GM12874 (cell line): ENCODE data around the gene ZNF839.

Experiments
- CTCF ChIP-seq: IDR thresholded peaks from 2 replicates; pipeline ENCODE4 v1.5.1; 2011; ENCODE audit warnings: low read depth, mild to moderate bottlenecking, control low read depth, low read length, moderate library complexity; ENCODE audit not compliant: insufficient read depth

ZNF839 gene

DNA sequence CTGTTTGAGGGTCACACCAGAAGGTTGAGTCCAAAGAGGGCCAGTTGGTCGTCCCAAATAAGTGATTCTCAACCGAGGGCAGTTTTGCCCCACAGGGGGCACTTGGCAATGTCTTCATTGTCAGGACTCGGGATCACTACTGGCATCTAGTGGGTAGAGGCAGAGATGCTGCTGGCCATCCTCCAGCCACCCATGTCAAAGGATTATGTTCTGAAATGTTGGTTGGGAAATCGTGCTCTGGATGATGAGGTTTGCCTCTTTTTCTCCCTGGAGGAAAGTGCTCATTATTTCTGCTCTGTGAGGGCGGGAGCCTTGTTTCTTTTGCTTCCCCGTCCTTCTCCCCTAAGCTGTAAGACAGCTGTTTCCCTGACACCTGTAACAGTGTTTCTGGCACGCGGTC, 3.6 kb downstream of the ZNF839 start:
- peak; percentile 66 for TF ChIP-seq CTCF

DNA sequence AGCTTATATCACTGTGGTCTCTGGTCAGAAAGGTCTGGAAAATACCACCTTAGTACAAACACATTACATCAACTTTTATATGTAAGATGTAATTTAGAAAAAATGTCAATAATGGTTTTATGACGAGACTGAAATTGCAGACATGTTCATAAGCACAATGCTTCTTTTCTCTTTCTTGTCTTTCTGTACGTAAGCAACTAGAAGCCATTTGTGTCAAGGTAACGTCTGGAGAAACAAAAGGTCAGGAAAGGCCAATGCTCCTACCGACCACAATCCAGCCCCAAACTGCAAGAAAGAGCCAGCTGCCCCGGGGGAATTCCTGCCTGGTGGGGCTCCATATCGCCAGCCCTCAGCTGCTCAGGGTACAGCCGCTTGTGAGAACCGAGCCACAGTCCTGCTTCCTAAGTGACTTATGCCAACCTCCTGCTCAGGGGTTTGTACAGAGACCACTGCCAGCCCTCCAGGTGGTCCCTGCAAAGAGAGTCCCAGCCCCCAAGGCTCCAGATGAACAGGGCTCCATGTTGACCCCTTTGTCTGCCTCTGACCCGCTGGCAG, 6.3 kb downstream of the ZNF839 start:
- no peak for TF ChIP-seq CTCF

DNA sequence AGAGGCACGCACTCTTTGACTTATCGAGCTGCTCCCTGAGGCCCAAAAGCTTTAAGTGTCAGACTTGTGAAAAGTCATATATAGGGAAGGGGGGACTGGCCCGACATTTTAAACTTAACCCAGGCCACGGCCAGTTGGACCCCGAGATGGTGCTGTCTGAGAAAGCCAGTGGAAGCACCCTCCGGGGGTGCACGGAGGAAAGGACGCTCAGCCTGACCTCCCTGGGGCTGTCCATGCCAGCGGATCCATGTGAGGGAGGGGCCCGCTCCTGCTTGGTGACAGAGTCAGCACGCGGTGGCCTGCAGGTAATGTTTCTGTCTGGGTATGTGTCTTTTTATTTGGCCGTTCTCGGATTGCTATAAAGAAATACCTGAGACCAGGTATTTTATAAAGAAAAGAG, 7.0 kb downstream of the ZNF839 start:
- no peak for TF ChIP-seq CTCF

- no peak for TF ChIP-seq CTCF
These were observed 11.3 kb downstream of the ZNF839 start for GRCh38 chr14:102330806-102331205.

DNA sequence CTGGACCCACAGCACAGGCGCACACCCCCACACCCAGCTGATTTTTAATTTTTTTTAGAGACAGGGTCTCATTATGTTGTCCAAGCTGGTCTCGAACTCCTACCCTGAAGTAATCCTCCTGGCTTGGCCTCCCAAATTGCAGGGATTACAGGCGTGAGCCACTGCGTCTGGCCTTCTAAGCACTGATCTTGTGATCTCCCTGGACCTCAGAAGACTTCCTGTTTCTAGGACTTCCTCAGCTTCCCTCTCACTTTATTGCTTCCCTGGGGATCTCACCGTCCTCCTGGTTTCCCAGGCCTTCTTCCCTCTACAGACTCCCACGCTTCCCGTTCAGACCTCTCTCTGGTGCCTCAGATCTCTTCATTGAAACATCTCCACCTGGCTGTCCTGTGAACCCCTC, 13.8 kb downstream of the ZNF839 start:
- no peak for TF ChIP-seq CTCF

DNA sequence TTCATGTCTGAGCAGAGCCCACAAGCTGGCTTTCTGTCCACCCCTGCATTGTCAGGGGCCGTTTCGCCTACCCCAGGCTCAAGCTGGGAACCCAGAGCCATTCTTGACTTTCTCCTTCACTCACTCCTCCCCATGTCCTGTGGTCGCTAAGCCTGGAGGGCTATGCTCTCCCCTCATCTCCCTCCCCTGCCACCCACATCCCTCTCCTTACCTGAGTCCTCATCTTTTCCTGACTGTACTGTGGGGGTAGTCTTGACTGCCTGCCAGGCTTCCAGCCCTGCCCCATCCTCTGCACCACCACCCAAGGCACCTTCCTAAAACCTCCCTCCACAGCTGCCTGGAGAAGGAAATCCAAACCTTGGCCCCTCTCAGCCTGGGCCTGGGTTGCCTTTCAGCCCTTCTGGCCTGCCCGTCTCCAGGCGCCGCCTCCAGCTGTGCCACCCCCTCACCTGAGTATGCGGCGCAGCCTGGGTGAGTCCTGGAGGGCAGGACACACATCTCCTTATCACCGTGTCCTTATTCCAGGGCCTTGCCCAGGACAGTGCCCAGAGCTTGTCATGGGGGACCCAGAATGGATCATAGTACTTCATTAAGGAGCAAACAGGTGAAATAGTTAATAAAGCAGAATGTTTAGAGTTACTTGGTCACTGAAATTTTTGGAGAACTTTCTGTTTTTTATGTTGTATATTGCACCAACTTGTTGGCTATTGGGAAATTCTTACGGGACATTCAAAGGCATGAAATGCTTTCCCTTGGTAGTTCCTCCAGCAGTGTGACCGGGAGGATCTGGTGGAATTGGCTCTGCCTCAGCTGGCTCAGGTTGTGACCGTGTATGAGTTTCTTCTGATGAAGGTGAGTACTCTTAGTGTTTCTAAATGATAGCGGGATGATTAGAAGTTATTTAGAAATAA, 14.5 kb downstream of the ZNF839 start:
- no peak for TF ChIP-seq CTCF

GRCh38 chr14:102335163-102335562, 15.6 kb downstream of the ZNF839 start:
- TF ChIP-seq CTCF, result no peak
